WTC11 (cell line): ENCODE results near the gene RNF151.

ENCODE experiments used
- NFYB ChIP-seq: sonication (generic); formaldehyde crosslinking; conservative IDR thresholded peaks from 2 replicates; pipeline ENCODE4 v1.8.0; 2022; ENCODE audit warnings: low read depth, missing genetic modification reagents
- TF ChIP-seq, protein P1 (sequence below): fragments of 200-600 bp; IDR thresholded peaks from 2 replicates; pipeline ENCODE4 v1.8.0; 2022; ENCODE audit warnings: antibody characterized with exemption
- TF ChIP-seq, protein P2 (sequence below): sonication (generic); formaldehyde crosslinking; IDR thresholded peaks from 2 replicates; pipeline ENCODE4 v1.8.1; 2023; ENCODE audit warnings: mild to moderate bottlenecking, missing genetic modification reagents, moderate library complexity
- TF ChIP-seq, protein P3 (sequence below): sonication (generic); formaldehyde crosslinking; IDR thresholded peaks from 2 replicates; pipeline ENCODE4 v1.8.1; 2023; ENCODE audit warnings: mild to moderate bottlenecking, missing genetic modification reagents
- TF ChIP-seq, protein P4 (sequence below): sonication (generic); formaldehyde crosslinking; IDR thresholded peaks from 2 replicates; pipeline ENCODE4 v1.8.1; 2023; ENCODE audit warnings: mild to moderate bottlenecking, missing genetic modification reagents

DNA sequence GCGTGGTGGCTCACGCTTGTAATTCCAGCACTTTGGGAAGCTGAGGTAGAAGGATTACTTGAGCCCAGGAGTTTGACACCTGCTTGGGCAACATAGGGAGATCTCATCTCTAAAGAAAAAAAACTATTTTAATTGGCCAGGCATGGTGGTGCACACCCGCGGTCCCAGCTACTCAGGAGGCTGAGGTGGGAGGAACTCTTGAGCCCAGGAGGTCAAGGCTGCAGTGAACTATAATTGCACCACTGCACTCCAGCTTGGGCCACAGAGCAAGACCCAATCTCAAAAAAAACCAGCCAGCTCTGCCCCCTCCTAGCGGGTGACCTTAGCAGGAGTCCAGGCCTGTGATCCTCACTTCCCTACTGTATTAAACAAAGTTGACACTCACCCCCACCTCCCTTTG, 42.6 kb upstream of the RNF151 start:
- TF ChIP-seq, protein P1, sequence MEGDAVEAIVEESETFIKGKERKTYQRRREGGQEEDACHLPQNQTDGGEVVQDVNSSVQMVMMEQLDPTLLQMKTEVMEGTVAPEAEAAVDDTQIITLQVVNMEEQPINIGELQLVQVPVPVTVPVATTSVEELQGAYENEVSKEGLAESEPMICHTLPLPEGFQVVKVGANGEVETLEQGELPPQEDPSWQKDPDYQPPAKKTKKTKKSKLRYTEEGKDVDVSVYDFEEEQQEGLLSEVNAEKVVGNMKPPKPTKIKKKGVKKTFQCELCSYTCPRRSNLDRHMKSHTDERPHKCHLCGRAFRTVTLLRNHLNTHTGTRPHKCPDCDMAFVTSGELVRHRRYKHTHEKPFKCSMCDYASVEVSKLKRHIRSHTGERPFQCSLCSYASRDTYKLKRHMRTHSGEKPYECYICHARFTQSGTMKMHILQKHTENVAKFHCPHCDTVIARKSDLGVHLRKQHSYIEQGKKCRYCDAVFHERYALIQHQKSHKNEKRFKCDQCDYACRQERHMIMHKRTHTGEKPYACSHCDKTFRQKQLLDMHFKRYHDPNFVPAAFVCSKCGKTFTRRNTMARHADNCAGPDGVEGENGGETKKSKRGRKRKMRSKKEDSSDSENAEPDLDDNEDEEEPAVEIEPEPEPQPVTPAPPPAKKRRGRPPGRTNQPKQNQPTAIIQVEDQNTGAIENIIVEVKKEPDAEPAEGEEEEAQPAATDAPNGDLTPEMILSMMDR: no peak
- TF ChIP-seq, protein P2, sequence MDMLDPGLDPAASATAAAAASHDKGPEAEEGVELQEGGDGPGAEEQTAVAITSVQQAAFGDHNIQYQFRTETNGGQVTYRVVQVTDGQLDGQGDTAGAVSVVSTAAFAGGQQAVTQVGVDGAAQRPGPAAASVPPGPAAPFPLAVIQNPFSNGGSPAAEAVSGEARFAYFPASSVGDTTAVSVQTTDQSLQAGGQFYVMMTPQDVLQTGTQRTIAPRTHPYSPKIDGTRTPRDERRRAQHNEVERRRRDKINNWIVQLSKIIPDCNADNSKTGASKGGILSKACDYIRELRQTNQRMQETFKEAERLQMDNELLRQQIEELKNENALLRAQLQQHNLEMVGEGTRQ (CRISPR knock-in tag): no peak
- TF ChIP-seq NFYB: no peak
- TF ChIP-seq, protein P3, sequence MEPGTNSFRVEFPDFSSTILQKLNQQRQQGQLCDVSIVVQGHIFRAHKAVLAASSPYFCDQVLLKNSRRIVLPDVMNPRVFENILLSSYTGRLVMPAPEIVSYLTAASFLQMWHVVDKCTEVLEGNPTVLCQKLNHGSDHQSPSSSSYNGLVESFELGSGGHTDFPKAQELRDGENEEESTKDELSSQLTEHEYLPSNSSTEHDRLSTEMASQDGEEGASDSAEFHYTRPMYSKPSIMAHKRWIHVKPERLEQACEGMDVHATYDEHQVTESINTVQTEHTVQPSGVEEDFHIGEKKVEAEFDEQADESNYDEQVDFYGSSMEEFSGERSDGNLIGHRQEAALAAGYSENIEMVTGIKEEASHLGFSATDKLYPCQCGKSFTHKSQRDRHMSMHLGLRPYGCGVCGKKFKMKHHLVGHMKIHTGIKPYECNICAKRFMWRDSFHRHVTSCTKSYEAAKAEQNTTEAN (CRISPR knock-in tag): no peak
- TF ChIP-seq, protein P4, sequence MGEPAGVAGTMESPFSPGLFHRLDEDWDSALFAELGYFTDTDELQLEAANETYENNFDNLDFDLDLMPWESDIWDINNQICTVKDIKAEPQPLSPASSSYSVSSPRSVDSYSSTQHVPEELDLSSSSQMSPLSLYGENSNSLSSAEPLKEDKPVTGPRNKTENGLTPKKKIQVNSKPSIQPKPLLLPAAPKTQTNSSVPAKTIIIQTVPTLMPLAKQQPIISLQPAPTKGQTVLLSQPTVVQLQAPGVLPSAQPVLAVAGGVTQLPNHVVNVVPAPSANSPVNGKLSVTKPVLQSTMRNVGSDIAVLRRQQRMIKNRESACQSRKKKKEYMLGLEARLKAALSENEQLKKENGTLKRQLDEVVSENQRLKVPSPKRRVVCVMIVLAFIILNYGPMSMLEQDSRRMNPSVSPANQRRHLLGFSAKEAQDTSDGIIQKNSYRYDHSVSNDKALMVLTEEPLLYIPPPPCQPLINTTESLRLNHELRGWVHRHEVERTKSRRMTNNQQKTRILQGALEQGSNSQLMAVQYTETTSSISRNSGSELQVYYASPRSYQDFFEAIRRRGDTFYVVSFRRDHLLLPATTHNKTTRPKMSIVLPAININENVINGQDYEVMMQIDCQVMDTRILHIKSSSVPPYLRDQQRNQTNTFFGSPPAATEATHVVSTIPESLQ (CRISPR knock-in tag): no peak
